Islet precursor cell (in vitro differentiated cells): Measurements from ENCODE around the gene DMPK.
"Not testable (repeated sequence)": the region's sequence is repeated elsewhere in the genome, so short reads cannot be mapped to it uniquely, and the experiment has no call there.

Experiments
- DNase-seq: peaks from one replicate; pipeline ENCODE4 v3.0.0-alpha.2; 2018

DMPK gene

DNA sequence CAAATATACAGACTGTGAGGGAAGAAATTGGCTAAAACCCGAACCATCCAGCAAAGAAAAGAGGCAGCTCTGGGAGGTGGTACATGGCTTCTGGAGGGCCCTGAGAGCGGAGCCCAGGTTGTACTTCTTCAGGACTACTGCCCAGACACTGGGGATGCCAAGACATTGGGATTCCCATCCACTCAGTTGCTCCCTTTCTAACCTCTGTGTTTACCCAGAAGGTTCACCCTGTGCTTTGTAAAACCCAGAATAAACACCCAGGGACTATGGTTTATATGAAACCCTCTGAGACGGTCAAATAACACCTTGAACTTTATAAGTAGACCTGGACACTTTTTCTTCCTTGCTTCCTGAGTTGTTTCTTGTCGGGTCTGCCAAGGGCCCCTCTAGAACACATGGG lies 39.3 kb downstream of the DMPK start:
- DNase-seq = no peak

DNA sequence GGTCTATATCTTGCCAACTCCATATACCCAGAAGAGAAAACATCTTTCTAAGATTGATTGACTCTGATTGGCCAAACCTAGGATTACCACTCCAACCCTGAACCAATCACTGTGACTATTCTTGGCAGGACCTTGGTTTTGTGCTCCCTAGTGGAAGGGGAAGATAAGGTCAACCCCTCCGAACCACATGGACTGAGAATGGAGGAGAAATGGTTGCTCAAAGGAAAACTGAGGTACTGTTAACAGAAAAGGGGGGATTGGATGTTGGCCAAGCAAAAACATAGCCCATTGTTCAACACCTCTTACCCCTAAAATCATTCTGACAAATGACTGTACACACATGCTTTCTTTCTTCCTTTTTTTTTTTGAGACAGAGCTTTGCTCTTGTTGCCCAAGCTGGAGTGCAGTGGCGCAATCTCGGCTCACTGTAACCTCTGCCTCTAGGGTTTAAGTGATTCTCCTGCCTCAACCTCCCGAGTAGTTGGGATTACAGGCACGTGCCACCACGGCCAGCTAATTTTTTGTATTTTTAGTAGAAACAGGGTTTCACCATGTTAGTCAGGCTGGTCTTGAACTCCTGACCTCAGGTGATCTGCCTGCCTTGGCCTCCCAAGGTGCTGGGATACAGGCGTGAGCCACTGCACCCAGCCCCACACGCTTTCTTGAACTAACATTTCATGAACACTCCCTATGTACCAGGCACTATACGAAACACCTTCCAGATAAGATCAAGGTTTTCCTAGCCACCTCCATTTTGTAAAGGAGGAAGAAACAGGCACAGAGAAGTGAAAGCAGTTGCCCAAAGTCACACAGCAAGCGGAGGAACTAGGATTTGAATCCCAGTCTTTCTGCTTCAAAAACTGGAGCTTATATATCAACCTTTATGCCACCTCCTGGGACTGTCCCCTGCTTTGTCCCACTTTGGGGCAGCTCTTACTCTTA lies 42.5 kb downstream of the DMPK start:
- no peak for DNase-seq

DNA sequence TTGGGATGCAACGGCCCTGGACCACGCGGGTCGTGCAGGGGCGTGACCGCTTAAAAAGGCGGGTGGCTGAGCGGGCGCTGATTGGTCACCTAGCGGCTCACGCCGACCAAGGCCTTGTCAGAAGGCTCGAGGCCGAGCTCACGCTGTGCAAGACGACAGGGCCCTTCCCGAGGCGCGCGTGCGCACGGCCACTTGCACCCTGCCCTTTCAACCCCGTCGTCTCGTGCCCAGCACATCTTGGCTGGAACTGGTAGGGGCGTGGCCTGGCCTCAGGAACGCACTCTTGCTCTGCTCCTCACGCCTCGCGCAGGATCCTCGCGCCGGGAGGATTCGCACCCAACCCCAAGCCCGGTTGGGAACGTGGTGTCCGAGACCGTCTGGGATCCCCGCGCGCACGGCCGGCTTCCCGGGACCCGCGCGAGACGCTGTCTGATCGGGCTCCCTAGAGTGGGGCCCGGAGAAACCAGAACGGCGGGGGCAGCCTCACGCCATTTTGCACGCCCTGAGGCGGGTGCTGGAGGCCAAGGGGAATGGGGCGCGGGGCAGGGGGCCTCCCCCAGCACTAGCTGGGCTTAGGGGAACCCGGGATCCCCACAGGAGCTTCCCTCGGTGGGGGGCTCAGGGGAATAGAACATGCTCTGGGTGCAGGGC lies 49.0 kb downstream of the DMPK start, which contains the start of gene MEIOSIN:
TSS of gene MEIOSIN (plus strand) at position 280 of the 651 bp plus-strand sequence. CDS start 1,938 bp downstream, outside the sequence.
- no peak for DNase-seq

DNA sequence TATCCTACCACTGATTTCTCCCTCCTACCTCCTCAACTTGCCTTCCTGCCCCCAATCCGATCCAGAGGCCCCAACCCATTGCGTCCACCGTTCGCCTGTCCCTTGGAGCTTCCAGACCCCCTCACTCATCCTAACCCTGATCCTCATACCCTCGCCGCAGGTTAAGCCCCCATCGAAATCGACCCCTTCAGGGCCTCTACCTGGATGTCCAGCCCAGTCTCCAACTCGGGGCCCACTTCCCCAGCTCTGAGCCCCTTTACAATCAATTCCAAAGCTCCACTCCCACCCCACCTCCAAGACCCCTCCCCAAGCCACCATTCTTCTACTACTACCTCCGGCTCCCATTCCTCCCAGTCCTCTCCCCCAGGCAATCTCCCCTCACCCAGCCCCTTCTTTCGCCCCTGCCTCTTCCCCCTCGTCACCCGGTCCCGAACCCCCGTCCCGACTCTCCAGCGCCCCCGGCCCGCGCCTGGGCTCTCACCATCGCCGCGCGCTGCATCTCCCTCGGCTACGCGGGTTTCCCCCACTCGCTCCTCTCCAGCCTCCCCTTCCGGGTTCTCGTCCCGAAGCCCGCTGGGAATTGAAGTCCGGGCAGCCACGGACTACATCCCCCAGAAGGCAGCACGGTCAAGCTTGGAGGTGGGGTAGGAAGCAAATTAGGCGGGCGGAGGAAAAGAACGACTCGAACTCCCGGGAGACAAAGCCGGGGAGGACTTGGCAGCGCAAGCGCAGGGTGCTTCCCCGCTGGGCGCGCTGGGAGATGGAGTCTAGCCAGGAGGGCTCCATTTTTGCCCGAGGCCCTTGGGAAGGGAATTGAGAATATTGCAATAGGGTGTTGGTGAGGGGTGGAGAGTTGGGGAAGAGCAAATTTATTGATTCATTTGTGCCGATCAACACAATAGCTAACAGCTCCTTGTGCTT lies 51.7 kb downstream of the DMPK start, which contains the start of gene FBXO46:
TSS of gene FBXO46 (minus strand) at position 529 of the 921 bp plus-strand sequence. CDS start 17,401 bp downstream, outside the sequence.
- DNase-seq = peak; percentile 99

DNA sequence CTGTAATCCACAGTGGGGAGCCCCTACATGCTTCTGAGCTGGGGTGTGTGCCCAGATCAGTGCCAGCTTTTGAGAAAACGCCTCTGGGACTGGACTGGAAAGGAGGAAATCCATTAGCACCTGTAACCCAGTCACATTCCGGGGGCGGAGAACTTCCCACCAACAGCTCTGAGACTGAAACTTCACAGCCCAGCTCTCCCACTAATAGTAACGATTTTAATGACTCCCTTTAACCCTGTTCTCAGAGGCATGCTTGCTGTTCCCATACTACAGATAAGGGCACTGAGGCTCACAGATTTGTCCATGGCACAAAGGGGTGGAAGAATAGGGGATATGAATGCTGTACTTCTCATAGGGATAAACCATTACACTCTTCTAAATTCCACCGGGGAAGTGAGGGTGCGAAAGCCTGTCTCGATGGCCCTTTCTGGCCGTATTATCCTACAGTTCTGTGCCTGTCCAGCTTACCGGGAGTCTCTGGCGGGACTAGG lies 52.4 kb downstream of the DMPK start:
- DNase-seq = no peak

DNA sequence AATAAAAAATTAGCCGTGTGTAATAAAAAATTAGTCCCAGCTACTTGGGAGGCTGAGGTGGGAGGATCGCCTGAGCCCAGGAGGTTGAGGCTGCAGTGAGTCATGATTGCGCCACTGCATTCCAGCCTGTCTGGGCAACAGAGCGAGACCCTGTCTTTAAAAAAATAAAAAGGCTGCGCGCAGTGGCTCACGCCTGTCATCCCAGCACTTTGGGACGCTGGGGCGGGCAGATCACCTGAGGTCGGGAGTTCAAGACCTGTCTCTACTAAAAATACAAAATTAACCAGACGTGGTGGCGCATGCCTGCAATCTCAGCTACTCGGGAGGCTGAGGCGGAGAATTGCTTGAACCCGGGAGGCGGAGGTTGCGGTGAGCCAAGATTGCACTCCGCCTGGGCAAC lies 53.6 kb downstream of the DMPK start:
- not testable (repeated sequence) for DNase-seq

DNA sequence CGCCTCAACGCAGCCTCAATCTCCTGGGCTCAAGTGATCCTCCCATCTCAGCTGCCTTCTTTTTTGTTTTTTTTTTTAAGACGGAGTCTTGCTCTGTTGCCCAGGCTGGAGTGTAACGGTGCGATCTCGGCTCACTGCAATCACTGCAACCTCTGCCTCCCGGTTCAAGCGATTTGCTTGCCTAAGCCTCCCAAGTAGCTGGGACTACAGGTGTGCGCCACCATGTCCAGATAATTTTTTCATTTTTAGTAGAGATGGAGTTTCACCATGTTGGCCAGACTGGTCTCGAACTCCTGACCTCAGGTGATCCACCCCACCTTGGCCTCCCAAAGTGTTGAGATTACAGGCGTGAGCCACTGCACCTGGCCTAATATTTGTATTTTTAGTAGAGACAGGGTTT lies 62.2 kb downstream of the DMPK start:
- not testable (repeated sequence) for DNase-seq
